ENCODE data around the gene IQSEC3.
A peak's percentile ranks its signal among the peaks of the same experiment; 100 is the strongest.

IQSEC3 gene

GRCh38 chr12:175759-176158, 109.2 kb downstream of the IQSEC3 start:
- Mint-ChIP-seq H3K27me3 (ENCODE audit: low read depth, poor library complexity) (peaks cover 35% of the 10 kb centered on the region), H3K27ac (no peak overlapping the region), H3K4me1 (peaks cover 85% of the 10 kb centered on the region), H3K9me3 (no peaks in the 10 kb centered on the region), H3K4me3 (no peak overlapping the region), H3K36me3 (ENCODE audit: low read depth) (no peaks in the 10 kb centered on the region)
- no peak for DNase-seq
- no peak for TF ChIP-seq CTCF (IDR thresholded peaks at IDR 0.05)

GRCh38 chr12:176321-177181, 110.0 kb downstream of the IQSEC3 start:
- Mint-ChIP-seq H3K36me3 (ENCODE audit: low read depth) (no peaks in the 10 kb centered on the region), H3K4me1 (peaks cover 80% of the 10 kb centered on the region), H3K27me3 (ENCODE audit: low read depth, poor library complexity) (peaks cover 31% of the 10 kb centered on the region), H3K4me3 (no peak overlapping the region), H3K9me3 (no peaks in the 10 kb centered on the region), H3K27ac (peak overlapping the region; percentile 96)
- no peak for DNase-seq
- TF ChIP-seq CTCF (IDR thresholded peaks at IDR 0.05): no peak

GRCh38 chr12:177336-177979, 110.9 kb downstream of the IQSEC3 start:
- no peak overlapping the region for H3K27ac Mint-ChIP-seq
- no peaks in the 10 kb centered on the region for H3K9me3 Mint-ChIP-seq
- peaks cover 28% of the 10 kb centered on the region for H3K27me3 Mint-ChIP-seq (ENCODE audit: low read depth, poor library complexity)
- no peaks in the 10 kb centered on the region for H3K36me3 Mint-ChIP-seq (ENCODE audit: low read depth)
- peaks cover 80% of the 10 kb centered on the region for H3K4me1 Mint-ChIP-seq
- no peak overlapping the region for H3K4me3 Mint-ChIP-seq
- DNase-seq: no peak
- TF ChIP-seq CTCF (IDR thresholded peaks at IDR 0.05): no peak

GRCh38 chr12:177980-178828, 111.6 kb downstream of the IQSEC3 start:
- H3K9me3 Mint-ChIP-seq: no peaks in the 10 kb centered on the region
- TF ChIP-seq CTCF (IDR thresholded peaks at IDR 0.05): no peak
- peaks cover 80% of the 10 kb centered on the region for H3K4me1 Mint-ChIP-seq
- H3K4me3 Mint-ChIP-seq: no peak overlapping the region
- peaks cover 22% of the 10 kb centered on the region for H3K27me3 Mint-ChIP-seq (ENCODE audit: low read depth, poor library complexity)
- no peaks in the 10 kb centered on the region for H3K36me3 Mint-ChIP-seq (ENCODE audit: low read depth)
- peak overlapping the region; percentile 91 for H3K27ac Mint-ChIP-seq
- DNase-seq: no peak

- H3K27ac Mint-ChIP-seq: peak overlapping the region; percentile 91
- DNase-seq: no peak
- no peak for TF ChIP-seq CTCF (IDR thresholded peaks at IDR 0.05)
- H3K36me3 Mint-ChIP-seq (ENCODE audit: low read depth): no peaks in the 10 kb centered on the region
- no peaks in the 10 kb centered on the region for H3K9me3 Mint-ChIP-seq
- H3K4me1 Mint-ChIP-seq: peaks cover 80% of the 10 kb centered on the region
- H3K27me3 Mint-ChIP-seq (ENCODE audit: low read depth, poor library complexity): peaks cover 22% of the 10 kb centered on the region
- no peak overlapping the region for H3K4me3 Mint-ChIP-seq
These were observed 112.2 kb downstream of the IQSEC3 start for GRCh38 chr12:178829-179109.
